NCI-H510A (cell line): ENCODE measurements around the gene ID4.
"Not testable (repeated sequence)": the region's sequence is repeated elsewhere in the genome, so short reads cannot be mapped to it uniquely, and the experiment has no call there.

Source experiments
- DNase-seq: peaks from one replicate; lab custom pipeline; 2025; lab: John Stamatoyannopoulos, UW

ID4 gene

DNA sequence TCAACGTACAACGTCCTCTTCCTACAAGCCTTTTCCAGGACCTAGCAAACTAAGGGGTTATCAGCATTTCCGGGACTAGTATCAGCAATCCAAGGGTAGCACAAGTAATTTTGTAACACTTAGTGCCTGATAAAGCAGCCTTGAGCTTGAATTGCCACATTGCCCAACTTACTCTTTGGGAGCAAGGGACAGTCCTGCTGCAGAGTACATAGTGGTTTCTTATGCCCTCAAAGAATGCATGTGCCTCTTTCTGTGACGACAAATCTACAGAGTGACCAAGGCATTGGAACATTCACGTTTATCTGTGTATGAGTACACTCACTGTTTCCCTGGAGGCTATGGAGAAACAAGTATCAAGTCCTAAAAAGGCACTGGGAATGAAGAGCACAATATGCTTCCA is 3.2 kb upstream of the ID4 start:
- no peak for DNase-seq

DNA sequence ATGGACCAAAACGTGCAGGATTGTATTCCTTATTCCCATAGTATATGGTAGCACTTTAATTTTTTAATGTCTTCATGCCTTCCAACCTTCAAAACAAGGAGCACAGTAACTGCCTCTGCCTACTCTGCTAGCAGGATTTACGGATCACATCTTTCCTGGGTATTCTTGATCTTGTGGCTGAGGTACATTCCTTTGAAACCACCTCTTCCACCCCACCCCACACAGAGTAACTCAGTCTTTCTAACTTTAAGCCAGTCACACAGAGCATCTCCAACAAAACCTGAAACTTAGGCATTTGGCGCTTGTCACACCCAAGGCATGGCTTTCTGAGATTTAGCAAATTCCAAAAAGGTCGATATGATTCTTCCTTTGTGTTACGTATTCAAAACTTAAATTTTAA is 2.3 kb upstream of the ID4 start:
- DNase-seq: no peak

DNA sequence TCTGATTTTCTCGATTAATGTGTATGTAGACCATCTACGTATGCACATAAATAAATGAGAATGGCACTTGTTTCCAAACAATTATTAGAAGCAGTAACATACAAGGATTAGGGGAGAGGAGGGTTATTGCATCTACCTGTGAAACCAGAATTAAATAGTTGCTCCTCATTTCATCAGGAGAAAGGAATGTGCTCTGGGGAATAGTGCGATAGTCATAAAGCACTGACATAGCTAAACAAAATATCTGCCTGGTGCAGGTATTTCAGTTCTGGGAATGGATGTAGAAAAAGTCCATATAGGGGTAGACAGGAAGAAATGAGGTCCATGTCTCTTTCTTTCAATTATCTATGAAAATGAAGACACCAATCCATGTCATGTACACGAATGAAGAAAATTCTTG is 1.6 kb upstream of the ID4 start:
- DNase-seq: no peak

DNA sequence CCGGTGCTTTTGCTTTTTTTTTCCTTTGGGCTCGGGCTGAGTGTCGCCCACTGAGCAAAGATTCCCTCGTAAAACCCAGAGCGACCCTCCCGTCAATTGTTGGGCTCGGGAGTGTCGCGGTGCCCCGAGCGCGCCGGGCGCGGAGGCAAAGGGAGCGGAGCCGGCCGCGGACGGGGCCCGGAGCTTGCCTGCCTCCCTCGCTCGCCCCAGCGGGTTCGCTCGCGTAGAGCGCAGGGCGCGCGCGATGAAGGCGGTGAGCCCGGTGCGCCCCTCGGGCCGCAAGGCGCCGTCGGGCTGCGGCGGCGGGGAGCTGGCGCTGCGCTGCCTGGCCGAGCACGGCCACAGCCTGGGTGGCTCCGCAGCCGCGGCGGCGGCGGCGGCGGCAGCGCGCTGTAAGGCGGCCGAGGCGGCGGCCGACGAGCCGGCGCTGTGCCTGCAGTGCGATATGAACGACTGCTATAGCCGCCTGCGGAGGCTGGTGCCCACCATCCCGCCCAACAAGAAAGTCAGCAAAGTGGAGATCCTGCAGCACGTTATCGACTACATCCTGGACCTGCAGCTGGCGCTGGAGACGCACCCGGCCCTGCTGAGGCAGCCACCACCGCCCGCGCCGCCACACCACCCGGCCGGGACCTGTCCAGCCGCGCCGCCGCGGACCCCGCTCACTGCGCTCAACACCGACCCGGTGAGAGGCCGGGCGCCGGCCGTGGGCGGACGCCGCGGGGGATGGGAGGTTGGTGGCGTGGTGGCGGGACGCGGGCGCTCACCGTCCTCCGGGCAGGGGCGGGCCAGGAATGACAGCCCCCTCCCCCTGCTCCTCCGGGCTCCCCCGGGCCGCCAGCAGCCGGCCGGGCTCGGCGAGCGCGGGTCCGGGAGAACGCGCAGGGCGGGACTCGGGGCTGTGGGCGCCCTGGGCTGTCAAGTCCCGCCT is 606 bp downstream of the ID4 start:
- DNase-seq: peak; percentile 40

DNA sequence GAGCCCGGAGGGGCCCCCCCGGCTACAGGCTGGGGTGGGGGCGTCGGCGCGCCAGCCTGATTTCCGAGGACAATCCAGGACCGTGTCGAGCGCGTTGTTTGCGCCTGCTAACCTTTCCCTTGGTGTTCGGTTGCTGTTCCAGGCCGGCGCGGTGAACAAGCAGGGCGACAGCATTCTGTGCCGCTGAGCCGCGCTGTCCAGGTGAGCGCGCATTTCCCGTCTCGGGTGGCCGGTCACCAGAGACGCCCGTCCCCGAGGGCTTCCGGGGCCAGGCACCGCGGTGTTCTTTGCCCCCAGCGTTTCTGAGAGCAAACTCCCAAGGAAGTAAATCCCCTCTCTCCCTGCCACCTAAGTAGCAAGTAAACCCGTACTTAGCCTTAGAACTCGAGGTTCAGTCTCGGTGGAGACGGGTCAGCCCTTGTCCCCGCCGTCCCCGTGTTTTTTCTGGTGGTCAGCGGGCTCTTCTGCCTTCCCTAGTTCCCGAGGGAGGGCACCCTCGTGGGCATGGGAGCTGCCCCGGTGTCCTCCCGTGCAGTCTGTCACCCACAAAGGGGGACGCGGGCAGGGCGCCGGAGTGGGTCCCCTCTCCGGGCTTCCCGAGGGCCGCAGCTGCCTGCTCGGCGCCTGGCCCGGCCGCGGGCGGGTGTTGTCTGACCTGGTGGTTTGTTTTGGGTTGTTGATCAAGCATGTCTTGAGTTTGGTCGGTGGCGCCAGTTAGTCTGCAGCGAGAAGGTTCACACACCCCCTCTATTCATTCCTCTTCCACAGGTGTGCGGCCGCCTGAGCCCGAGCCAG is 1.5 kb downstream of the ID4 start:
- DNase-seq: no peak

DNA sequence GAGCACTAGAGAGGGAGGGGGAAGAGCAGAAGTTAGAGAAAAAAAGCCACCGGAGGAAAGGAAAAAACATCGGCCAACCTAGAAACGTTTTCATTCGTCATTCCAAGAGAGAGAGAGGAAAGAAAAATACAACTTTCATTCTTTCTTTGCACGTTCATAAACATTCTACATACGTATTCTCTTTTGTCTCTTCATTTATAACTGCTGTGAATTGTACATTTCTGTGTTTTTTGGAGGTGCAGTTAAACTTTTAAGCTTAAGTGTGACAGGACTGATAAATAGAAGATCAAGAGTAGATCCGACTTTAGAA is 2.0 kb downstream of the ID4 start:
- no peak for DNase-seq

DNA sequence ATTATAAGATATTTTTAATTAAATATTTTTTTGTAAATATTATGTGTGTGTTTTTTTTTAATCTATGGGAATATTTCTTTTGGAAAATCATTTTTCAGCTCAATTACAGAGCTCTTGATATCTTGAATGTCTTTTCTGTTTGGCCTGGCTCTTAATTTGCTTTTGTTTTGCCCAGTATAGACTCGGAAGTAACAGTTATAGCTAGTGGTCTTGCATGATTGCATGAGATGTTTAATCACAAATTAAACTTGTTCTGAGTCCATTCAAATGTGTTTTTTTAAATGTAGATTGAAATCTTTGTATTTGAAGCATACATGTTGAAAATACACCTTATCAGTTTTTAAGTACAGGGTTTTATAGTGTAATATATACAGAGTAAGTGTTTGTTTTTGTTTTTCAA is 2.6 kb downstream of the ID4 start:
- no peak for DNase-seq

DNA sequence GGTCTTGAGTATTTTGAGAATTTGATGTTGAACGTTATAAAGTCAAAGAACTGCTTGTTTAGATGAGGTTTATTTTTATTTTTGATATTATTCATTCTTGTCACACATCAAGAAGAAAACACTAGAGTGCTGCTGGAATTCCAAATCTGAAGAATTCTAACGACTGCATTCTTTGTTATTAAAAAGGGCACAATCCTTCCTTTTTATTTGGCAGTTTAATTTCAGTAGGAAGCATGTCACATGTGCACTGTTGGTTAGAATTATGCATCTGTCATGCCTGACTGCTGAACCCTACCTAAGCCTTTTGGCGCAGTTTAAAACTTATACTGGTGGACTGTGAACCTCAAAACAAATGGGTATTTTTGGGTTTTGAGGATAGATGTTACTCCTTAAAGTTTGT is 4.0 kb downstream of the ID4 start:
- DNase-seq: no peak

DNA sequence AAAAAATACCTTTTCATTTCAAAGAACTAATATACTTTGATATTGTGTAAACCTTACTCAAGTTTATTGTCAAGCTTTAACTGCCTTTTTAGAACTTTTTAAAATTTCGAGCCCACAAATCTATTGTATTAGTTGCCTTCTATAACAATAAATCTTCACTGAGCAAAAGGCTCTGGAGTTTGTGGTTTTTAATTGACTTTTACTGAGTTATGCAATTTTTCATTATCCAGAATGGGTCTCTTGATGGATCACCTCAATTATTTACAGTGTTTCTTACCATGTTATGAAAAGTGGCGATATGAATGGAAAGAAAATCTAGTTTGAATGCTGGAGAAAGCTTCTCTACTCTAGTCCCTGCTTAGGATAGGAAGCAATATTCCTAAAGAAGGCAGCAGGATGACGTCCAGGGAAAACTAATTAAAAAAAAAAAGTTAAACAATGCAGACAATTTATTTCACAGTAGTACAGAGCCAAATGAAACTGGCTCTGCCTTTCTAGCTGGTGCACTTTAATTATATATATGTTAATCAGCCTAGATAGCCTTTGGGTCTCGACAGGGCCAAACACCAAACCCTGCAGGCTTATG is 5.0 kb downstream of the ID4 start:
- DNase-seq: no peak

DNA sequence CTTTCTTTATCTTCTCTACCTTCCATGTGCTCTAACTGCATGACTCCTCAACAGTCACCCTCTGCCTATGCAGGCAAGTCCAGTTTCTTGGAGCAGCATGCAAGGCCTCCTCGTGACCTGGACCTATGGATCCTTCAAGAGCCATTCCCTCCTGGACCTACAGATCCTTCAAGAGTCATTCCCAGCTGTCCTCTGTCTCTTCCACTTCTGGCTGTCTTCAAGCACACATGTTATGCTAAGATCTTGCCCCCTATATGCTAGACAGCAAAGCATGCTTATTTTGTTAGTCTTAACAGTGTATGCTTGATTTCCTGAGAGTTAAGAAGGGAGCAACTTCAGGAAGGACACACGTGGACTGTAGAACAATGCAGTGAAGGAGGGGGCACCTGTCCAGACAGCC is 7.5 kb downstream of the ID4 start:
- DNase-seq: no peak

DNA sequence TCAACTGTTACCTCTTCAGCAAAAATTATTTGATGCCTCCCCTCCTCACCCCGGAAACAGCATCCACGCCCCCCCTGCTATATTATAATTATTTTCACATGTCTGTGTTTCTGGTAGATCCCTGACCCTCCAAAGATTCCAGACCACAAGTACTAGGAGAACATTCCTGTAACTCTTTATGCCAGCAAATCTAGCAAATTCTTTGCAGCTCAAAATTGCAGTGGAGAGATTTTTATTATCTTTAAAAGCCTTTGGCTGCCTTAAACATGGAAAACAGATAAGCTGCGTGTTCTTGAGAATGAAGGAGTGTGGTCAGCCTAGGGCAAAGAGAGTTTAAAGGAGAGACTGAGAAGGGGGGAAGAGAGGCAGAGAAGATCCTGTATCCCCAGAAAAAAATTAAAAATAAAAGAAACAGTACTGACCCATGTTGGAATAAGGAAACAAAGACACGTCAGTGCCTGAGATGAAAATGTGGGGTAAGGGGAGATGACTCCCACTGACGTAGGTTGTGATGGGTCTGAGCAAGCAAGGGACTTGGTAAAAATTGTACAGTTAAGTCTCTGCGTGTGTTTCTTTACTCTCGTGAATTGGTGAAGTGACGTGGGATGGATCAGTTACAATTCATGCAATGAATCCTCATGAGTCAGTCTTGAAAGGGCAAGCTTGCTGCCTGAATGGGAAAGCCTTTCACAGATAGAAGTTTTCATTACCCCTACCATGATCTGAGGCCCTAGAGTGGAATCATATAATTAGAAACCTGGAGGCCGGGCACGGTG is 8.3 kb downstream of the ID4 start:
- DNase-seq: no peak

DNA sequence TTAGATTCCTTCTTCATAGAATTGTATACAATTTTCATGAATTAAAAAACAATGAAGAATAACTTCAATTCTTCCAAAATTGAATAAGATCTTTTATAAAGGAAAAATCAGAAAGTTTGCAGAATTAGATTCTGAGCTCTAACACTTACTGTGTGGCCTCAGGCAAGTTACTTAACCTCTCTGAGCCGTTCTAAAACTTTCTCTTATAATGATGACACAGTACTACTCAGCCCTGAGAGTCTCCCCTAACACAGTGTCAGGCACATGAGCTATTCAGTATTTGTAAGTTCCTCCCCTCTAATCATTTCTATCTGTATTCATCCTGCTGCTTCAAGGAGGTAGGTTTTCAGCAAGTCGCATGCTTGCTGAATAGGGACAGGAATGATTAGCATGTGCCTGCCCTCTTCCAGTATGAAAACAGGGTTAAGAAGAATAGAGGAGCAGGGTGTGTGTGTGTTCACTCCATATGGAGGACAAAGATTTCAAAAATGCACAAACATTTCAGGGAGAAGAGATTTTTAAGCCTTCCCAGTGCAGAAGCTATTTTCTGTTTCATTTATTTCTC is 11.4 kb downstream of the ID4 start:
- no peak for DNase-seq

DNA sequence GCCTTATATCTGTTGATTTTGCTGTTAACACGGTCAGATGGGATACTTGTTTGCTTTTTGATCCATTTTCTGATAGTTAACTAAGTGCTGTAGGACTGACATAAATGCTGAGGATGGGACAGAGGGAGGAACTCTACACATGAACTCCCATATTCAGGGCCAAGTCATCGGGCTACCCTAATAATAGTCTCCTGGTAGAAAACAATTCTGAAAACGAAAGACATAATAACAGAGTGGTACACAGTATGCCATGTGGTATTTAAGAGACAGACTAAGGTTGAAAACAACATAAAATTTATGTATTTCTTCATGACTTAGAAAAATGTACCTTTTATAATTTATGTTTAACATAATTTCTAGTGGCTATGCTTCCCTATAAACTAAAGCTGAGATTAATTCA is 12.0 kb downstream of the ID4 start:
- no peak for DNase-seq

DNA sequence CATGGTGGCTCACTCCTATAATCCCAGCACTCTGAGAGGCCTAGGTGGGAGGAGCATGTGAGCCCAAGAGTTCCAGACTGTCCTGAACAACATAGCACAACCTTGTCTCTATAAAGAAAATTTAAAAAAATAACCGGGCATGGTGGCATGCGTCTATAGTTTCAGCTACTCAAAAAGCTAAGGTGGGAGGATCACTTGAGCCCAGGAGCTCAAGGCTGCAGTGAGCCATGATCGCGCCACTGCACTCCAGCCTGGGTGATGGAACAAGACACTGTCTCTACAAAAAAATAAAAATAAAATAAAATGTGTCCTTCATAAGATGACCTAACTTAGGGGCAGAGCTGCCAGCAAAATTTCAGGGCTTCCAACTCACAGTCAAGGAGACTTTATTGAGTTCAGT is 12.6 kb downstream of the ID4 start:
- DNase-seq: no peak

DNA sequence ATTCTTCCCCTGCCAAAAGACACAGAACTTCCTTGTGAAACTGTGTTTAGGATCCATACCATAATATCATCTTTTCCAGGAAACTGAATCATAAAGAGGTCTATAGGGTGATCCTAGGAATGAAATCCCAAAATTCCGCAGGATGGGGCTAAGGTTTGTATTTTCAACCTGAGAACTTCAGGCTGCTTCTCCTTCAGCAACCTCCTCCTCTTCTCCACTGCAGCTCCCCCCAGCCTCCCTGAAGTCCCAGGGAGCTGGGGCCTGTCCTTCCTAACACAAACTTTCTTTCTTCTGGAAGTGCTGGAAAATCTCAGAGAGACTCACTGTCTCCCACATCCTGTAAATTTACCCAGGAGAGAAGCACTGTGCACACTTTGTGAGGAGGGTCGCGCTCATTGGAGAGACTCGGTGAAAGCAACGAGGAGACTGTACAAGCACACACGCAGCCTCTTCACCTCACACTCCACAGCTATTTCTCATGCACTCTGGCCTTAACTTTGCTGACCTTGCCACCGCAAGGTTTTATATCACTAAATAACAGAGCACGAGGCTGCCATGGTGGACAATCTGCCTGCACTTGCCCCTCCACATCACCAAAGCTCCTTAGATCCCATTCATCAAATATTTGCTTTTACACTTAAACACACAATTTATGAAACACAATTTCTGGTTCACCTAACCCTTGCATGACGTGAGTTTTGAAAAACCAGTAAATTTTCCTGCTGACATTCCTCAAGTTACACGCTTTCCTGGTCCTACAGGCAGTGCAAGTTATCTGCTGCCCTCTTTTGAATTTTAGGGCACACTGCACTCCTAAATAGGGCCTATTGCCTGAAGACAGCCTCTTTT is 14.3 kb downstream of the ID4 start:
- no peak for DNase-seq

DNA sequence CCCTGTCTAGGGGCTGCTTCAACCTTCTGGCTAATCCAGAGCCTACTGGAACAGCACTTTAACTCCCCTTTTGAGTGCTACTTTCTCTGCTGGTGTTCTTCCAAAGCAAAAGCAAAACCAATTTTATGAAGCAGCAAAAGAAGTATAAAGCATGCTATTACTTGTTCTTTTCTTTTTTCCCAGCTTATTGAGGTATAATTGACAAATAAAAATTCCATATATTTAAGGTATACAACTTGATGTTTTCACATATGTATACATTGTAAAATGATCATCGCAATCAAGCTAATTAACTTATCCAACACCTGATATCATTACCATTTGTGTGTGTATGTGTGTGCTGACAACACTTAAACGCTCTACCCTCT is 14.9 kb downstream of the ID4 start:
- DNase-seq: no peak

DNA sequence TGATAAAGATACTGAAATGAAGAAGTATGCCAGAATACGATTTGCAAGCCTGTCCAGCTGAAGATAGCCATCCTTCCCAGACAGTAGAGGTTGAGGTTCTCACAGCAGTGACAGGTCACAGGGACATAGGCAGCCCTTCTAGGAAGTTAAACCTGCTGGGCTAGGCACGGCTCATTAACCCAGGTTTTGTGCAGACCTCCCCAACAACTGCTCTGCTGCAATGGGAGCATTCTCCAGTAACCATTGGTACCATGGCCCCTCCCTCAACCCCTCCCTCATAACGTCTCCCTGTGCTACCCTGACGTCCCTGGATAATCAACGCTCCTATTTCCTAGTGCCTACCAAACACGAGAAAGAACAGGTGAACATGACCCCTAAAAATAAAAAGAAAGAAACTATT is 15.8 kb downstream of the ID4 start:
- no peak for DNase-seq

DNA sequence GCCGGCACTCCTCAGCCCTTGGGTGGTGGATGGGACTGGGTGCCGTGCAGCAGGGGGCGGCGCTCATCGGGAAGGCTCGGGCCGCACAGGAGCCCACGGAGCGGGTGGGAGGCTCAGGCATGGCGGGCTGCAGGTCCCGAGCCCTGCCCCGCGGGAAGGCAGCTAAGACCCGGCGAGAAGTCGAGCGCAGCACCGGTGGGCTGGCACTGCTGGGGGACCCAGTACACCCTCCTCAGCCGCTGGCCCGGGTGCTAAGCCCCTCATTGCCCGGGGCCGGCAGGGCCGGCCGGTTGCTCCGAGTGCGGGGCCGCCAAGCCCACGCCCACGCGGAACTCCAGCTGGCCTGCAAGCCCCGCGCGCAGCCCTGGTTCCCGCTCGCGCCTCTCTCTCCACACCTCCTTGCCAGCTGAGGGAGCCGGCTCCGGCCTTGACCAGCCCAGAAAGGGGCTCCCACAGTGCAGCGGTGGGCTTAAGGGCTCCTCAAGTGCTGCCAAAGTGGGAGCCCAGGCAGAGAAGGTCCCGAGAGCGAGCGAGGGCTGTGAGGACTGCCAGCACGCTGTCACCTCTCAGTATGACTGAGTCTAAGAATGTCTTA is 17.3 kb downstream of the ID4 start:
- DNase-seq: not testable (repeated sequence)

DNA sequence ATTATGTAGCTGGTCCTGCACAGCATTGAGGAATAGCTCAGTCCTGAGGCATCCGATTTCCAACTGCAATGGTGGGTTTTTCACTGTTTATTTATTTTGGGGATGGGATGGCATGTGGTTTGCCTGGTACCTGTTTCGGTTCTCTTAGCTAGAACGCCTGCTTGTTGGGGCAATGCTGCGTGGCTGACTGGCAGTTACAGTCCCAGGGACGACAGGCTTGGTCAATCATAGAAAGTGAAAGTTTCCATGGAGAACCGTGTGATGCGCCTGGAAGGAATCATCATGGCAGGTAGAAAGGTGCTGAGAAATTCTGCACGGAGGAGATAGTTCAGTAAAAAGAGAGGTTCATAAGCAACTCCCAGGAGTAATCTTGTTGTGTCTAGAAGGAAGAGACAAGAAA is 18.4 kb downstream of the ID4 start:
- DNase-seq: no peak

DNA sequence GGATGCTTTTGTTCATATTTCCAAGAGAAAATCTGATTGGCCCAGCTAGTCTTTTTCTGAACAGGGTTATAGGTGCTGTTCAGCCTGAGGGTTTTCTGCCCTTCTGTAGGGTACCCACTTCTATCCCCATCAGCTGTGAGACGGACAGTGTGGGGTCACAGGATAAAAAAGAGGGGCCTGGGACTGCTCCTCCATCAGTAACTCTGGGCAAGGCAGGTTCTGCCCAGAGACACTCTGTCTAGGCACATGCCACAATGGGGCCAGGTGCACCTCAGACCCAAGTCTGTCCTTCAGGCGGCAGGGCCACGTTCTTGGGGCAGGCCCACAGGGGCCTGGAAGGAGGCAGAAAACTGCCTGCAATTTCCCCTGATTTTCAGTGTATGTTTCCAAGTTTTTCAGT is 20.0 kb downstream of the ID4 start:
- DNase-seq: no peak

DNA sequence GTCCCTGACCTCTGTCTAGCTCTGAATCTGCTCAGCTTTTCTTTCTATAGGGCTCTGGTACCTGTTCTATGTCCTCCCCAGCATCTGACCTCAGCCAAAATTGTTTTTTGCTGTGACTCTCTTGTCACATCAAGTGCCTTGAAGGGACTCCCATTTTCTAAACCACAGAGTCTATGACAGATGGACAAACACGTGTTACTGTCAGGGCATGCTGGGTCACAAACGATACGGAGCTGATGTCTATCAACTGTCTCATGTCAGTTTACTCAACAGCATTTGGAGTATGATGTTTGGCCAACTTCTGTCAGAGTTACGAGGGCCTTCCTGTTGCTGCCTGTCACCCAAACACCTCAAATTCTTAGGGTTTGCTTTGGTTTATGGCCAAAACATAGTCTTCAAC is 20.5 kb downstream of the ID4 start:
- DNase-seq: no peak
